ENCODE results near the gene TNN.
"Not testable (repeated sequence)": the region's sequence is repeated elsewhere in the genome, so short reads cannot be mapped to it uniquely, and the experiment has no call there.

TNN gene

DNA sequence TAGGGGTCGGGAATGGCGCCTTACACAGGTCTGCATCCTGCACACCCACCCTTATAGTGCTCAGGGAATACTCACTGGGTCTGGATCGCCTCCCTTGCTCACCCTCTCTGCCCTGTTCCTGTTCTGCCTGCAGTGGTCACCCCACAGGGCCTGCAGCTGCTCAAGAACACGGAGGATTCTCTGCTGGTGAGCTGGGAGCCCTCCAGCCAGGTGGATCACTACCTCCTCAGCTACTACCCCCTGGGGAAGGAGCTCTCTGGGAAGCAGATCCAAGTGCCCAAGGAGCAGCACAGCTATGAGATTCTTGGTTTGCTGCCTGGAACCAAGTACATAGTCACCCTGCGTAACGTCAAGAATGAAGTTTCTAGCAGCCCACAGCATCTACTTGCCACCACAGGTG, 12.4 kb downstream of the TNN start:
- H3K9me3 Mint-ChIP-seq = no peaks in the 10 kb centered on the region
- peaks cover 4% of the 10 kb centered on the region for H3K27me3 Mint-ChIP-seq
- no peaks in the 10 kb centered on the region for H3K4me1 Mint-ChIP-seq (ENCODE audit: low read depth)
- no peak overlapping the region for H3K27ac Mint-ChIP-seq
- H3K4me3 Mint-ChIP-seq = no peak overlapping the region
- no peaks in the 10 kb centered on the region for H3K36me3 Mint-ChIP-seq (ENCODE audit: low read depth)

GRCh38 chr1:175081983-175082382, 14.3 kb downstream of the TNN start:
- Mint-ChIP-seq H3K36me3 (ENCODE audit: low read depth) (no peaks in the 10 kb centered on the region), H3K9me3 (no peaks in the 10 kb centered on the region), H3K4me1 (ENCODE audit: low read depth) (no peaks in the 10 kb centered on the region), H3K4me3 (no peak overlapping the region), H3K27ac (no peak overlapping the region), H3K27me3 (peaks cover 4% of the 10 kb centered on the region)

GRCh38 chr1:175088525-175088951, 20.9 kb downstream of the TNN start:
- H3K9me3 Mint-ChIP-seq = no peaks in the 10 kb centered on the region
- H3K27me3 Mint-ChIP-seq = no peaks in the 10 kb centered on the region
- no peaks in the 10 kb centered on the region for H3K36me3 Mint-ChIP-seq (ENCODE audit: low read depth)
- H3K4me1 Mint-ChIP-seq (ENCODE audit: low read depth) = no peaks in the 10 kb centered on the region
- H3K27ac Mint-ChIP-seq = no peak overlapping the region
- no peak overlapping the region for H3K4me3 Mint-ChIP-seq

- H3K27ac Mint-ChIP-seq = no peak overlapping the region
- H3K4me3 Mint-ChIP-seq = no peak overlapping the region
- no peaks in the 10 kb centered on the region for H3K36me3 Mint-ChIP-seq (ENCODE audit: low read depth)
- no peaks in the 10 kb centered on the region for H3K9me3 Mint-ChIP-seq
- H3K27me3 Mint-ChIP-seq = no peaks in the 10 kb centered on the region
- no peaks in the 10 kb centered on the region for H3K4me1 Mint-ChIP-seq (ENCODE audit: low read depth)
These were observed 21.6 kb downstream of the TNN start for GRCh38 chr1:175089136-175089718.

DNA sequence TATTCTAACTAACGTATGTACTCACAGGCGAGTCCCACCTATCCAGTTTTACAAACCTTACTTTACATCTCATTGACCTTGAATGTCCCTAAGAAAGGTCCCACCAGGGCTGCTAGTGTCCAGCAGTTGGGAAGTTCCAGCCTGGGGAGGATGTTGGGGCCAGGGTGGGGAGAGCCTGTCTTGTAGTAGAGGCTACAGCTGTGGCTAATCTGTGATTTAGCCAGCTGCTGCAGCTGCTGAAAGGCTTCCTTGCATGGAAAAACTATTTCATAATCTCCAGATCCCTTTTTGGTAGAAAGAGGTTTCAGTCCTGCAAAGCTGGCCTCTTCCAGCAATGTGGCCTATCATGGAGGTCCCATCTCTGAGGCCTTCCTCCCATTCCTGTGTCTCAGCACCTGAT, 23.1 kb downstream of the TNN start:
- H3K4me3 Mint-ChIP-seq = no peak overlapping the region
- no peaks in the 10 kb centered on the region for H3K9me3 Mint-ChIP-seq
- H3K4me1 Mint-ChIP-seq (ENCODE audit: low read depth) = no peaks in the 10 kb centered on the region
- H3K27me3 Mint-ChIP-seq = no peaks in the 10 kb centered on the region
- H3K36me3 Mint-ChIP-seq (ENCODE audit: low read depth) = no peaks in the 10 kb centered on the region
- no peak overlapping the region for H3K27ac Mint-ChIP-seq

- no peaks in the 10 kb centered on the region for H3K4me1 Mint-ChIP-seq (ENCODE audit: low read depth)
- no peaks in the 10 kb centered on the region for H3K9me3 Mint-ChIP-seq
- H3K27me3 Mint-ChIP-seq = no peaks in the 10 kb centered on the region
- H3K27ac Mint-ChIP-seq = no peak overlapping the region
- H3K4me3 Mint-ChIP-seq = no peak overlapping the region
- no peaks in the 10 kb centered on the region for H3K36me3 Mint-ChIP-seq (ENCODE audit: low read depth)
These were observed 27.0 kb downstream of the TNN start for GRCh38 chr1:175094626-175095025.

- Mint-ChIP-seq H3K9me3 (no peaks in the 10 kb centered on the region), H3K4me3 (no peak overlapping the region), H3K27me3 (no peaks in the 10 kb centered on the region), H3K4me1 (ENCODE audit: low read depth) (no peaks in the 10 kb centered on the region), H3K27ac (no peak overlapping the region), H3K36me3 (ENCODE audit: low read depth) (no peaks in the 10 kb centered on the region)
These were observed 27.4 kb downstream of the TNN start for GRCh38 chr1:175095069-175095468.

GRCh38 chr1:175095978-175096607, 28.5 kb downstream of the TNN start:
- no peak overlapping the region for H3K27ac Mint-ChIP-seq
- no peaks in the 10 kb centered on the region for H3K27me3 Mint-ChIP-seq
- H3K36me3 Mint-ChIP-seq (ENCODE audit: low read depth) = no peaks in the 10 kb centered on the region
- no peak overlapping the region for H3K4me3 Mint-ChIP-seq
- no peaks in the 10 kb centered on the region for H3K9me3 Mint-ChIP-seq
- H3K4me1 Mint-ChIP-seq (ENCODE audit: low read depth) = no peaks in the 10 kb centered on the region

GRCh38 chr1:175097361-175097760, 29.7 kb downstream of the TNN start:
- no peaks in the 10 kb centered on the region for H3K27me3 Mint-ChIP-seq
- no peaks in the 10 kb centered on the region for H3K36me3 Mint-ChIP-seq (ENCODE audit: low read depth)
- H3K9me3 Mint-ChIP-seq = no peaks in the 10 kb centered on the region
- no peak overlapping the region for H3K27ac Mint-ChIP-seq
- H3K4me3 Mint-ChIP-seq = no peak overlapping the region
- no peaks in the 10 kb centered on the region for H3K4me1 Mint-ChIP-seq (ENCODE audit: low read depth)

GRCh38 chr1:175099916-175100315, 32.3 kb downstream of the TNN start:
- Mint-ChIP-seq H3K9me3 (no peaks in the 10 kb centered on the region), H3K36me3 (ENCODE audit: low read depth) (no peaks in the 10 kb centered on the region), H3K4me1 (ENCODE audit: low read depth) (no peaks in the 10 kb centered on the region), H3K27me3 (no peaks in the 10 kb centered on the region), H3K4me3 (no peak overlapping the region), H3K27ac (no peak overlapping the region)

GRCh38 chr1:175102166-175102565, 34.5 kb downstream of the TNN start:
- not testable (repeated sequence) for H3K36me3 Mint-ChIP-seq (ENCODE audit: low read depth); H3K4me1 Mint-ChIP-seq (ENCODE audit: low read depth); H3K4me3 Mint-ChIP-seq; H3K27ac Mint-ChIP-seq; H3K27me3 Mint-ChIP-seq; H3K9me3 Mint-ChIP-seq

DNA sequence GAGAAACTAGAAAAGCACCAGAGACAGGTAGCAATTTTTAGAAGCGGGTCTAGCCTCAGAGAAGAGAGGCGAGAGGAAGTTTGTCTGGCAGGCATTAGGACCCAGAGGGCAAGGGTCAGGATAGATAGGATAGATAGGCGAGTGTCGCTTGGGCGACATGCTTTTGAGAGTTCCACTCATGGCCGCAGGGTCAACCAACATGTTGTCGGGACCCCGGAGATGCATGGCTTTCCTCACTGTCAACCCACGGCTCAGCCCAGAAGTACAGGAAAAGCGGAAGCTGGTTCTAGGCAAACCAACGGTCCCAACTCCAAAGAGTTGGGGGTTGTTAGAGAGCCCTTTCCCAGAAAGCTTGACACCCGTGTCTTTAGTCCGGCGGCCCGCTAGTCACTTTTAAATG, 38.9 kb downstream of the TNN start:
- H3K27ac Mint-ChIP-seq; H3K36me3 Mint-ChIP-seq (ENCODE audit: low read depth); H3K27me3 Mint-ChIP-seq; H3K9me3 Mint-ChIP-seq; H3K4me3 Mint-ChIP-seq; H3K4me1 Mint-ChIP-seq (ENCODE audit: low read depth): not testable (repeated sequence)

- not testable (repeated sequence) for H3K27ac Mint-ChIP-seq; H3K4me1 Mint-ChIP-seq (ENCODE audit: low read depth); H3K36me3 Mint-ChIP-seq (ENCODE audit: low read depth); H3K4me3 Mint-ChIP-seq; H3K27me3 Mint-ChIP-seq
- peaks cover 11% of the 10 kb centered on the region for H3K9me3 Mint-ChIP-seq
These were observed 40.7 kb downstream of the TNN start for GRCh38 chr1:175108331-175108820.

DNA sequence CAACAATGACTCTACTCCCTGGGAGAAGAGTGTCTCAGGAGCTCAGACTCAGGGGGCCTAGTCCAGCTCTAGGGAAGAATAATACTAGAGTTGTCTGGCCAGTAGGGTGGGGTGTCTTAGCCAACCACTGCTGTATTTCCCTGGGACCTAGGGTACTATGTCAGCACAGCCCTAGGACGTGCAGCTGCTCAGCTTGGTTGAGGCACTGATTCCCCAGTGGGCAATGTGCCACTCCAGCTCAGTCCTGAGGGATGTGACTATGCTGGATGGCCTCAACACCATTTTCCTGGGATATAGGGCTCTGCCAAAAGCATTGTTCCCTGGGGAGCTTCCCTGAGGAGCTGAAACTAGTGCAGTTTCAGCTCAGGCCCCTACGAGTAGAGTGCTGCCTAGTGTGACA, 47.4 kb downstream of the TNN start:
- Mint-ChIP-seq H3K27ac (no peak overlapping the region), H3K36me3 (ENCODE audit: low read depth) (no peaks in the 10 kb centered on the region), H3K4me1 (ENCODE audit: low read depth) (no peaks in the 10 kb centered on the region), H3K4me3 (no peak overlapping the region), H3K27me3 (peaks cover 11% of the 10 kb centered on the region), H3K9me3 (peaks cover 18% of the 10 kb centered on the region)

- Mint-ChIP-seq H3K36me3 (ENCODE audit: low read depth) (no peaks in the 10 kb centered on the region), H3K9me3 (peaks cover 18% of the 10 kb centered on the region), H3K27me3 (peaks cover 11% of the 10 kb centered on the region), H3K4me1 (ENCODE audit: low read depth) (no peaks in the 10 kb centered on the region), H3K27ac (no peak overlapping the region), H3K4me3 (no peak overlapping the region)
These were observed 48.7 kb downstream of the TNN start for GRCh38 chr1:175116210-175116798.

DNA sequence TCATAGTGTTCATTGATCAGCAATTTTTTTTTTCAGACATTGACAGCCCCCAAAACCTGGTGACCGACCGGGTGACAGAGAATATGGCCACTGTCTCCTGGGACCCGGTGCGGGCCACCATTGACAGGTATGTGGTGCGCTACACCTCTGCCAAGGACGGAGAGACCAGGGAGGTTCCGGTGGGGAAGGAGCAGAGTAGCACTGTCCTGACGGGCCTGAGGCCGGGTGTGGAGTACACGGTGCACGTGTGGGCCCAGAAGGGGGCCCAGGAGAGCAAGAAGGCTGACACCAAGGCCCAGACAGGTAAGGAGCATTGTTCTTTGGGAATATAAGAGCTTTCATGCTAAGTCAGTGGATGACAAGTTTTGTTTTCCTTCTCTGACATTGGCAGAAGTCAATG, 49.3 kb downstream of the TNN start:
- Mint-ChIP-seq H3K27ac (no peak overlapping the region), H3K4me1 (ENCODE audit: low read depth) (no peaks in the 10 kb centered on the region), H3K4me3 (no peak overlapping the region), H3K36me3 (ENCODE audit: low read depth) (no peaks in the 10 kb centered on the region), H3K27me3 (peaks cover 11% of the 10 kb centered on the region), H3K9me3 (peaks cover 13% of the 10 kb centered on the region)
